GM12878 (cell line): Measurements from ENCODE around the gene RCBTB2.

ENCODE experiments used
- BACH1 ChIP-seq: fragments of 450-650 bp; IDR thresholded peaks from 2 replicates; pipeline ENCODE4 v1.6.1; 2017; ENCODE audit warnings: mild to moderate bottlenecking, borderline replicate concordance
- BCLAF1 ChIP-seq: fragments of 450-650 bp; IDR thresholded peaks from 2 replicates; pipeline ENCODE4 v1.6.1; 2017; ENCODE audit warnings: antibody characterized with exemption, mild to moderate bottlenecking, moderate library complexity
- CEBPB ChIP-seq, 2 experiments: fragments of 150-350 bp in 1 of 2; IDR thresholded peaks; 2 replicates each; pipeline ENCODE4 v1.6.1; 2012 to 2014; ENCODE audit warnings: low read depth in 2 of 2, low read length in 2 of 2, borderline replicate concordance in 1 of 2, inconsistent platforms in 1 of 2
- CHD2 ChIP-seq: IDR thresholded peaks from 2 replicates; pipeline ENCODE4 v1.6.1; 2011; ENCODE audit warnings: low read depth, low read length, improper control_type of control experiment, borderline replicate concordance
- CTCF ChIP-seq, 3 experiments: IDR thresholded peaks in 2 of 3; conservative IDR thresholded peaks in 1 of 3; 2 replicates each; pipeline ENCODE4 v1.5.1; 2011; ENCODE audit warnings: low read depth in 3 of 3, low read length in 3 of 3, mild to moderate bottlenecking in 3 of 3, control low read depth in 2 of 3, moderate library complexity in 2 of 3, inconsistent platforms in 1 of 3, mixed read lengths in 1 of 3; ENCODE audit not compliant: control insufficient read depth in 2 of 3, insufficient read depth in 1 of 3; ENCODE audit errors: extremely low read depth in 1 of 3
- EZH2 ChIP-seq: IDR thresholded peaks from 2 replicates; pipeline ENCODE4 v1.6.1; 2012; ENCODE audit warnings: low read depth, mild to moderate bottlenecking, control low read depth, inconsistent platforms, low read length, borderline replicate concordance; ENCODE audit not compliant: control insufficient read depth
- FOXM1 ChIP-seq: IDR thresholded peaks from 2 replicates; pipeline ENCODE4 v1.6.1; 2012; ENCODE audit warnings: low read depth, mild to moderate bottlenecking, inconsistent platforms, low read length, moderate library complexity
- HDGF ChIP-seq: fragments of 450-650 bp; IDR thresholded peaks from 2 replicates; pipeline ENCODE4 v1.6.1; 2016; ENCODE audit warnings: antibody characterized with exemption
- JUNB ChIP-seq: IDR thresholded peaks from 2 replicates; pipeline ENCODE4 v1.6.1; 2016; ENCODE audit warnings: antibody characterized with exemption, mild to moderate bottlenecking
- MEF2A ChIP-seq: IDR thresholded peaks from 2 replicates; pipeline ENCODE4 v1.6.1; 2011; ENCODE audit warnings: low read depth, mild to moderate bottlenecking, low read length, moderate library complexity; ENCODE audit not compliant: insufficient read depth
- POLR2A ChIP-seq: IDR thresholded peaks from 2 replicates; pipeline ENCODE4 v1.6.1; 2011; ENCODE audit warnings: low read depth, mild to moderate bottlenecking, low read length
- STAT1 ChIP-seq: fragments of 450-650 bp; conservative IDR thresholded peaks from 2 replicates; pipeline ENCODE4 v1.6.1; 2014; ENCODE audit warnings: antibody characterized with exemption, mild to moderate bottlenecking
- ZNF207 ChIP-seq: fragments of 450-650 bp; IDR thresholded peaks from 2 replicates; pipeline ENCODE4 v1.6.1; 2014; ENCODE audit warnings: antibody characterized with exemption, mild to moderate bottlenecking, borderline replicate concordance

GRCh38 chr13:48486836-48487235, 46.0 kb downstream of the RCBTB2 start:
- no peak for TF ChIP-seq CTCF (IDR thresholded peaks at IDR 0.05 in 2 of 3, conservative IDR thresholded peaks at IDR 0.05 in 1 of 3; ENCODE audit: control insufficient read depth in 2 of 3, extremely low read depth in 1 of 3, insufficient read depth in 1 of 3, low read depth in 3 of 3, low read length in 3 of 3)
- TF ChIP-seq CHD2: no peak
- no peak for TF ChIP-seq HDGF
- TF ChIP-seq JUNB: no peak
- no peak for TF ChIP-seq BACH1
- TF ChIP-seq BCLAF1: no peak
- no peak for TF ChIP-seq FOXM1
- TF ChIP-seq EZH2: no peak
- no peak for TF ChIP-seq ZNF207
- TF ChIP-seq POLR2A: no peak
- no peak for TF ChIP-seq CEBPB (IDR thresholded peaks at IDR 0.05; ENCODE audit: borderline replicate concordance in 1 of 2, low read depth in 2 of 2, low read length in 2 of 2)
- TF ChIP-seq STAT1: no peak
- TF ChIP-seq MEF2A: no peak
